ENCODE data around the gene SOD1. TPM values are rescaled to one million over a fixed set of nuclear protein-coding genes. Genes with fewer than 3 reads are reported as not detected.

SOD1 gene
- total RNA-seq, 2 experiments from 2014 or later: 190 to 265 TPM

DNA sequence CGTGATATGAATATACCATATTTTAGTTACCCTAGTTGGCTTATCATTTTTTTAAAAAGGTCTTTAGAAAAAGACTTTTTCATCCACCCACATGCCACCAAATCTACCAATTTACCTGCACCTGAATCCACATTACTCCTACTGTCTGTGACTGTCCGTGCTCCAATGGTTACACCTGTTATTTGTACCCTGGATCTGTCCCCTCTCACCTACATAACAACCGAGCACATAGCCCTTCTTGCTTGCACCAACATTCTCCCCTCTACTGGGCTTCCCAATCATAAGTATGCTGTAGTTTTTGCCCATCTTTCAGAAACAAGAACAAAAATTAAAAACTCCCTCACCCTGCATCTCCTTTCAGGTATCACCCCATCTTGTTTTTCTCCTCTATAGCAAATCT is 17.6 kb downstream of the SOD1 start:
- Mint-ChIP-seq H3K27me3 (no peaks in the 10 kb centered on the region), H3K9me3 (ENCODE audit: low read depth) (no peaks in the 10 kb centered on the region), H3K36me3 (peaks cover 15% of the 10 kb centered on the region), H3K4me3 (no peak overlapping the region), H3K27ac (no peak overlapping the region), H3K4me1 (peaks cover under 1% of the 10 kb centered on the region)
- CTCF ChIA-PET: no interaction called here
- DNase-seq: no peak
- no peak for ATAC-seq

DNA sequence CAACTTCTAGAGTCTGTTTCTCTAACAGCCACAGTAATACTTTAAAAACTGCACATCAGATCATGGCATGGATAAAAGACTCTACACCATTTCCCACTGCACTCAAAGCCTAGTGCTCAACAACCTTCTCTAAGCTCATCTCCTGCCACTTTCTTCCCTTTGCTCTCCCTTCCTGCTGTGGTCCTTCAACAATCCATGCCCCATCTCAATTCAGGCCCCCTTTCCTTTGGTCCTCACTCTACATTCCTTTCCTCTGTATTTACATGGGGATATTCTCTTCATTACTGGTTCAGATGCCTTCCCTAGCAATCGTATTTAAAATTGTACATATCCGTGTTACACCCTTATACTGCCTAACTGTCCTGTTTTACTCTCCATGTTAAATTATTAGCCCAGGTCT is 19.0 kb downstream of the SOD1 start:
- CTCF ChIA-PET: no interaction called here
- no peaks in the 10 kb centered on the region for H3K27me3 Mint-ChIP-seq
- peaks cover 21% of the 10 kb centered on the region for H3K36me3 Mint-ChIP-seq
- no peak overlapping the region for H3K27ac Mint-ChIP-seq
- ATAC-seq (no peak), DNase-seq (no peak)
- H3K4me1 Mint-ChIP-seq: no peaks in the 10 kb centered on the region
- H3K4me3 Mint-ChIP-seq: no peak overlapping the region
- H3K9me3 Mint-ChIP-seq (ENCODE audit: low read depth): no peaks in the 10 kb centered on the region

DNA sequence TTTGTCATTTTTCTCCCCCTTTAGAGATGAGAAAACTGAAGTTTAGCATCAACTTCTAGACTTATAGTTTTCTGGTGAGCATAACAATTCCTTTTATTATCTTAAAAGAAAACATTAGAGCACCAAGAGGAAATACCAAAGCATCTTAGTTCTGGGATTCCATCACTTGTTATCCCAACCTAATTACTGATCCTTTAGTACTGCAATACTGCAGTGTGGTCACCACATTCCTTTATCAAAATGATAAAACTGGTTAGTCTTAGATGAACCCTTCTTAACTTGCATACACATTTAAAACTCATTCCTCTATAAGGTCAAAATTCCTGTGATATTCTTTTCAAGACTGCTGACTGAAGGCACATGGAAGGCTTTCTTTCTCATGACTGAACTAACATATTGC is 23.1 kb downstream of the SOD1 start:
- no peak for DNase-seq
- no peak for ATAC-seq
- Mint-ChIP-seq H3K36me3 (peaks cover 47% of the 10 kb centered on the region), H3K27me3 (no peaks in the 10 kb centered on the region), H3K9me3 (ENCODE audit: low read depth) (no peaks in the 10 kb centered on the region), H3K4me1 (no peaks in the 10 kb centered on the region), H3K4me3 (no peak overlapping the region), H3K27ac (no peak overlapping the region)
- CTCF ChIA-PET: no interaction called here

DNA sequence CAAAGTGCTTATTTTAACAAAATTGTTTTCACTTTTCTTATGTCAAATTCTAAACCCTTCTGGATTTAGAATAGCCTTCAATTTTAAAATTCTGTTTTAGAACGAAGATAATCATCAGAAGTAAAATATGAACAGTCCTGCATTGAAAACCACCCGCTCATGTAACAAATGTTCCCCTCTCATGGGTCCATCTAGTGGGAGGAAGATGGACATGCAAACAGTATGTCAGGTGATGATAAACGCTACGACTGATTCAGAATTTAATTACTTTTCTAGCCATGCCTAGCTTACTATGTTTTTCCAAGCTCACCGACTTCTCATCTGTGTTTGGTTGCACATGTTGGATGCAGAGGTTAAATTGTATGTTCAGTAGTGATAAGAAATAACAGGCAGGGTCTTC is 23.5 kb downstream of the SOD1 start:
- CTCF ChIA-PET: no interaction called here
- DNase-seq (no peak), ATAC-seq (no peak)
- Mint-ChIP-seq H3K4me3 (no peak overlapping the region), H3K27me3 (no peaks in the 10 kb centered on the region), H3K9me3 (ENCODE audit: low read depth) (no peaks in the 10 kb centered on the region), H3K36me3 (peaks cover 47% of the 10 kb centered on the region), H3K4me1 (no peaks in the 10 kb centered on the region), H3K27ac (no peak overlapping the region)

DNA sequence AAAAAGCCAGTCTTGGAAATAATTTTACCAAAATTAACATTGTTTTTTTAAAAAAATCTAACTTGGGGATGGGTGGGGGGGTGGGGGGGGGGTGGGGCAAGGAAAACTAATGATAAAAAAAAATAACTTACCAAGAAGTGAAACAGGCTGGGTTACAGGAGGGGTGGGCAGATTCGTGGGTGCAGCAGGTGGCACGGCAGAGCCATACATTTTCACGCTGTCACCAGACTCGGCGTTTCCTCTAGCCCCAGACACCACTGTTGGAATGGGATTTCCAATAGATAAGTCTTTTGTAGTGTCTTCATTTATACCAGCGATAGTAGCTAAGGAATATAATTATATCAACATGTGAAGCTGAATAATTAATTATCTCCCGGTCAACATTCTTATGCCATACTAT is 25.4 kb downstream of the SOD1 start:
- Mint-ChIP-seq H3K9me3 (ENCODE audit: low read depth) (no peaks in the 10 kb centered on the region), H3K4me1 (peaks cover under 1% of the 10 kb centered on the region), H3K27me3 (no peaks in the 10 kb centered on the region), H3K36me3 (peaks cover 53% of the 10 kb centered on the region), H3K27ac (no peak overlapping the region), H3K4me3 (no peak overlapping the region)
- DNase-seq (no peak), ATAC-seq (no peak)
- CTCF ChIA-PET: no interaction called here

DNA sequence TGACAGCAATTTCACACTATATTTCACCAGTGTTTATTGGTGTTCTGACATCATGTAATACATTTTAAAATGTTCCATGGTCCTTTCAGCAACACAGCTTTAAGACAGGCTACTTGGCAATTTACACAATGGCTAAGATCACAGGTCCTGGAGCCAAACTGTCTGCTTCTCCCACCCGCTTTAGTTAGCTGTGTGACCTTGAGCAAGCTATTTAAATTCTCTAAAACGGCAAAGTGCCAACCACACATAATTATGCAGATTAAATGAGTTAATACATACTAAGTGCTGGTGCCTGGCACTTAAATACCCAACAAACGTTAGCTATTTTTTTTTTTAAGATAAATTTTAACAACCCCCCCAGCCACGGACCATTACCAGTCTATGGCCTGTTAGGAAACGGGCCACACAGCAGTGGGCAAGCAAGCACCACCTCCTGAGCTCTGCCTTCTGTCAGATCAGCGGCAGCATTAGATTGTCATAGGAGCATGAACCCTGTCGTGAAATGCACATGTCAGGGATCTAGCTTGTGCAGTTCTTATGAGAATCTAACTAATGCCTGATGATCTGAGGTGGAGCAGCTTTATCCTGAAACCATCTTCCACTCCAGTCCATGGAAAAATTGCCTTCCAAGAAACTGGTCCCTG is 26.9 kb downstream of the SOD1 start:
- CTCF ChIA-PET: interaction anchor here (0.7 to 1.4 kb wide), 2 partner anchors 11 to 20 kb away, joined by 3 read pairs; no protein-coding TSS in a partner anchor
- Mint-ChIP-seq H3K27ac (no peak overlapping the region), H3K4me1 (peaks cover 2% of the 10 kb centered on the region), H3K36me3 (peaks cover 59% of the 10 kb centered on the region), H3K27me3 (no peaks in the 10 kb centered on the region), H3K9me3 (ENCODE audit: low read depth) (no peaks in the 10 kb centered on the region), H3K4me3 (no peak overlapping the region)
- DNase-seq (no peak), ATAC-seq (no peak)

DNA sequence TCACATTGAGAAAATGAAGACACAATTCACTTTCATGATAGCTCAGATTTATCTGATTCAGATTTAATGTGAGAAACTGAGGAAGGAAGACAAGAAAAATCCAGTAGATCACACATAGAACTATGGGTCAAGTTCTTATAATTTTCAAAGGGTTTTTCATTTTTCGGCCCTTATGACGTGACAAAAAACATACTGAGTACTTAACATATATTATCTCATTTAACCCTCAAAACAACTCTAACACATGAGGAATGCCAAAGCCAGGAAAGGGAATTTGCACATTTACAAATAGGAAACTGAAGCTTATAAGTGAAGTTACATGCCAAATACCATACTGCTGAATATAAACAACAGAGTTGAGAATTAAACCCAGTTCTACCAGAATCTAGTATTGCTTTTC is 27.6 kb downstream of the SOD1 start:
- Mint-ChIP-seq H3K36me3 (peaks cover 55% of the 10 kb centered on the region), H3K4me3 (no peak overlapping the region), H3K27ac (no peak overlapping the region), H3K9me3 (ENCODE audit: low read depth) (no peaks in the 10 kb centered on the region), H3K27me3 (no peaks in the 10 kb centered on the region), H3K4me1 (peaks cover 2% of the 10 kb centered on the region)
- CTCF ChIA-PET: interaction anchor here (1.4 kb wide), 1 partner anchor 12 kb away, joined by 3 read pairs; no protein-coding TSS in a partner anchor
- DNase-seq (no peak), ATAC-seq (no peak)

DNA sequence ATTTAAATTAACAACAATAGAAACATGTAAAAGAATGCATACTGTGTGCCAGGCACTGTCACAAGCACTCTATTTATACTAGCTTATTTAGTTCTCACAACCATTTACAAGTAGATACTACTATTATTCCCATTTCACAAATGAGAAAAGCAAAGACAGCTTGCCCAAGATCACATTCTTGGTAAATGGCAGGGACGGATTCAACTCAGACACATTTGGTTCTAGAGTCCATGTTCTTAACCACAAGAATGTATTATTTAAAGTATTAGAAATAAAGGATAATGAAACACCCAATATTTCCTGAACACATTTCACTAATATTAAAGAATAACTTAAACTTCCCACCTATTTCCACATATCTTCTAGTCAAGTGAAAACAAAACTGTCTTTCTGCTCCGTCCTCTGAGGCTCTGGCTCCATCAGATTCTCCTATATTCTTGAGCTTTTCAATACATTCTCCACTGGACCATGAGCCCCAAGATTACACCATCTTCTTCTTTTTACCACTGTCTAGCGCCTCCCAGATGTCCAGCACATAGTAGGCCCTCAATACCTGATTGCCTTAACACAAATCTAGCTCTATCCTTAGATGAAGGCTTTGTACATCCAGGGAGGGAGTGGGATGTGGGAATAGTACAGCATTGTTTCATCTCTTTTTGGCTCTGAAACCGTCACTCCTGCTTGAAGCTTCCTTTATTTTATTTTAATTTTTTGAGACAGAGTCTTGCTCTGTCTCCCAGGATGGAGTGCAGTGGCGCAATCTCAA is 29.3 kb downstream of the SOD1 start:
- Mint-ChIP-seq H3K27ac (no peak overlapping the region), H3K36me3 (peaks cover 61% of the 10 kb centered on the region), H3K4me1 (peaks cover 2% of the 10 kb centered on the region), H3K4me3 (no peak overlapping the region), H3K9me3 (ENCODE audit: low read depth) (no peaks in the 10 kb centered on the region), H3K27me3 (no peaks in the 10 kb centered on the region)
- no peak for DNase-seq
- CTCF ChIA-PET: interaction anchor here (0.6 to 1.1 kb wide), 2 partner anchors 43 to 969 kb away, joined by 3 read pairs; no protein-coding TSS in a partner anchor
- no peak for ATAC-seq

DNA sequence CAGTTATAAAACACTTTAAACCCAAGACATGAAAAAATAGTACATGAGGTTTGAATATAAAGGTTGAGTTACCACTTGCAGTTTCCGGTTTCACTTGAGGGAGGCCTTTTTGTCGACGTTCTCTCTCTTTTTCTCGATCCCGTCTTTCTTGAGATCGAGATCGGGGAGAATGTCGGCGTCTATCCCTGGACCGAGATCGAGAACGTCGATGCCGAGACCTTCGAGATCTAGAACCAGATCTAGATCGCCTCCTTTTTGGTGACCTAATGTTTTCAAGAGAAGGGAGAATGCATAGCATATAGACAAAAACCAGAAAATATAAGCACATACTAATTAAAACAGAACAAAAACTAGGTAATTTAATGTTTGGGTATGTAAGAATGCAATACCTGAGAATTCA is 33.7 kb downstream of the SOD1 start:
- ATAC-seq (no peak), DNase-seq (no peak)
- Mint-ChIP-seq H3K4me3 (no peak overlapping the region), H3K9me3 (ENCODE audit: low read depth) (no peaks in the 10 kb centered on the region), H3K27me3 (no peaks in the 10 kb centered on the region), H3K36me3 (peaks cover 56% of the 10 kb centered on the region), H3K4me1 (peaks cover 5% of the 10 kb centered on the region), H3K27ac (no peak overlapping the region)
- CTCF ChIA-PET: interaction anchor here (1.4 kb wide), 1 partner anchor 15 kb away, joined by 3 read pairs; no protein-coding TSS in a partner anchor

DNA sequence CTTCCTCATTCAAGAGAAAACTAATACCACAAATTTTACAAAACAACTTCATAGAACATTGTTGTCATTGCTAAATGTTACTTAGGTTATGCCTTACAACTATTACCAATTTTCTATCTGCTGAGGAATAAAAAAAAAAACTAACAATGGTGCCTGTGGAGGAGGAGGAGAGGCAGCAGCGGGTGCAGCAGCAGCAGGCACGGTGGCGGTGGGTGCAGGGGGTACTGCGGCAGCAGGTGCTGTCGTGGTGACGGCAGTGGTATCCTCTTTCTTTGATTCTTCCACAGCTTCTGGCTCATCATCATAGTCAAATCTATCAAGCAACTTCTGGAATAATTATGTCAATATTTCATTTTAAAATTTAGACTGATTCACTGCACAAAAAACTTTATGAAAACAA is 36.9 kb downstream of the SOD1 start:
- Mint-ChIP-seq H3K4me3 (no peak overlapping the region), H3K27ac (no peak overlapping the region), H3K9me3 (ENCODE audit: low read depth) (no peaks in the 10 kb centered on the region), H3K36me3 (peaks cover 50% of the 10 kb centered on the region), H3K27me3 (no peaks in the 10 kb centered on the region), H3K4me1 (peaks cover 3% of the 10 kb centered on the region)
- DNase-seq (no peak), ATAC-seq (no peak)
- CTCF ChIA-PET: no interaction called here

DNA sequence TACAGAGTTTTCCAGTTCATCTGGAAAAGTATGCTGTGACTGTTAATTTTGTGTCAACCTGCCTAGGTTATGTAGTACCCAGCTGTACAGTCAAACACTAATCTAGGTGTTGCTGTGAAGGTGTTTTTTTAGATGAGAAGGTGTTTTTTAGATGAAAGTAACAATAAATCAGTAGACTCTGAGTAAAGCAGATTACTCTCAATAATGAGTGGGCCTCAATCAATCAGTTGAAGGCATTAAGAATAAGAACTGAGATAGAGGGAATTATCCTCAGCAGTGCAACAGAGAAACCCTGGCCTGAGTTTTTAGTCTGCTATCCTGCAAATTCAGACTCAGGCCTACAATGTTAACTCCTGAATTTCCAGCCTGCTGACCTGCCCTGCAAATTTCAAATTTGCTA is 39.0 kb downstream of the SOD1 start:
- DNase-seq: no peak
- CTCF ChIA-PET: no interaction called here
- Mint-ChIP-seq H3K4me1 (peaks cover 3% of the 10 kb centered on the region), H3K27me3 (no peaks in the 10 kb centered on the region), H3K4me3 (no peak overlapping the region), H3K36me3 (peaks cover 49% of the 10 kb centered on the region), H3K27ac (no peak overlapping the region), H3K9me3 (ENCODE audit: low read depth) (no peaks in the 10 kb centered on the region)
- ATAC-seq: no peak

DNA sequence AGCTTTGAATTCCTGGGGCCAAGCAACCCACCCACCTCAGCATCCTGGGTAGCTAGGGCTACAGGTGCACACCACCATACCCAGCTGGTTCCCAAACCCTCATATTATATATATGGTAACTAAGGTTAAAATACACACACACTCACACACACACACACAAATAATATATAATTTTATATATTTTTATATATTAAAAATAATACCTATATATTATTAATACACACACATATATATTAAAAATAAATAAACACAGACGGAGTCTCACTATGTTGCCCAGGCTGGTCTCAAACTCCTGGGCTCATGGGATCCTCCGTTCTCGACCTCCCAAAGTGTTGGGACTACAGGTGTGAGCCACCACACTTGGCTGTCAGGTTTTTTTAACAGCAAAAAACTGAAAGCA is 40.5 kb downstream of the SOD1 start:
- Mint-ChIP-seq H3K9me3 (ENCODE audit: low read depth) (no peaks in the 10 kb centered on the region), H3K36me3 (peaks cover 44% of the 10 kb centered on the region), H3K4me1 (peaks cover 3% of the 10 kb centered on the region), H3K4me3 (no peak overlapping the region), H3K27ac (no peak overlapping the region), H3K27me3 (no peaks in the 10 kb centered on the region)
- no peak for DNase-seq
- no peak for ATAC-seq
- CTCF ChIA-PET: no interaction called here

DNA sequence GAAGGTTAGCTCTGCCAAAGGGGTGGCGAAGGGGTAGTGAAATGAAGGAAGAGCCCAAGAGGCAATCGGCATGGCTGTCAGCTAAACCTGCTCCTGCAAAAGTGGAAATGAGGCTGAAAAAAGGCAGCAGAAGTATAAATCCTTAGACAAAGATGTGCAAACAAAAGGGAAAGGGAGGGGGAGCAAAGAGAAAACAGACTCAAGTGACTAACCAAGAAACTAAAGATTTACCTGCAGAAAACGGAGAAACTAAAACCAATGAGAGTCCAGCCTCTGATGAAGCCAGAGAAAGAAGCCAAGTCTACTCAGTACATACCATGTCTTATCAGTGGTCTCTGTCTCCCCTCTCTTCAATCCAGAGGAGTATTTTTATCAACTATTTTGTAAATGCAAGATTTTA is 47.1 kb downstream of the SOD1 start:
- Mint-ChIP-seq H3K27me3 (no peaks in the 10 kb centered on the region), H3K36me3 (peaks cover 15% of the 10 kb centered on the region), H3K9me3 (ENCODE audit: low read depth) (no peaks in the 10 kb centered on the region), H3K4me3 (no peak overlapping the region), H3K27ac (no peak overlapping the region), H3K4me1 (peaks cover 16% of the 10 kb centered on the region)
- DNase-seq (no peak), ATAC-seq (no peak)
- CTCF ChIA-PET: no interaction called here

DNA sequence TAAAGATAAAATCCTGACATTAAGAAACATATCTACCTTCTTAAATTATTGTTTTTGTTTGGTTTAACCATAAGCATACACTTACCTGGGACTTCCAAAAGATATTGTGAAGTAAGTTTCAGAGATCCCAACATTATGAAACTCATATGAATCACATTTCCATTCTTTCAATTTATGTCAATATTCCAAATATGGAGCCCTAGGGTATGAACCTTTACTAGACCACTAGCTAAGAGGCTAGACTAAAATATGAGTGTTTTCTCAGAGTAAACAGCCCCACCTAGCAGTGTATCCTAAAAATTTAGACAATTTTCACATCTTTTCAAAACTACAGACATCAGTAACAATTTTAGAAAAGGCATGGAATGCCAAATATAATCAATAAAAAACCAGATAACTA is 48.0 kb downstream of the SOD1 start:
- Mint-ChIP-seq H3K4me3 (no peak overlapping the region), H3K27ac (no peak overlapping the region), H3K27me3 (no peaks in the 10 kb centered on the region), H3K9me3 (ENCODE audit: low read depth) (no peaks in the 10 kb centered on the region), H3K36me3 (peaks cover 10% of the 10 kb centered on the region), H3K4me1 (peaks cover 16% of the 10 kb centered on the region)
- CTCF ChIA-PET: no interaction called here
- ATAC-seq: no peak
- no peak for DNase-seq

Measured in activated CD8-positive, alpha-beta memory T cell treated with anti-CD3 and anti-CD28 coated beads, Interleukin-2, amount 10 ng/mL, durations not matched to agents 7 days and 5 days (primary cell).